ENCODE results near the gene HNRNPUL1.
A peak's percentile ranks its signal among the peaks of the same experiment; 100 is the strongest.

The HNRNPUL1 gene

DNA sequence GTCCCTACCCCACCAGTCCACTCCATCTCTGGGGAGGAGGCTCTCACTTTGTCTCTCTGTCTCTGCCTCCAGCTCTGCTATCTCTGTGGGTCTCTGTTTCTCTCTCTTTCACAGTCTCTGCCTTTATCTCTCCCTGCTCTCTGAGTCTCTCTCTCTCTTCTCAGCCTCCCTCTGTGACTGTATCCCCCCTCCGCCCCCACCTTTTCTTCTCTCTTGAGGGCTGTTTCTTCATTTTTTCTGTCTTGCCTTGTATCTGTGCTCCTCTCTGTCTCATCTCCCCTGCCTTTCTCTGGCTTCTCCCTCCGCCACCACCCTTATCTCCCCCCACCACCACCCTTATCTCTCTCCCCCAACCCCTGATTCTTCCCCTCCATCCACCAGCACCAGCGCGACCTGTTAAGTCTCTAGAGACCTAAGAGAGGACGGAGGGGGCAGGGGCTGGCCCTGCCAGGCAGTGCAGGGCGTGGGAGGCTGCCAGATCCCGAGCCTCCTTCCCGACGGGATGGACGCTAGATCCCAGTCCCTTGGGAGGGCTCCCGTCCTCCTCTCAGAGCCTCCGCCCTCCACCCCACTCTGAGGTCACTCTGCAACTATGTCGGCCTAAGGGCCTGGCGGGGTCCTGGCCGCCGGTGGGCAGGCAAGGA, 44.1 kb upstream of the HNRNPUL1 start:
- Histone ChIP-seq H3K27me3 (ENCODE audit: control insufficient read depth, insufficient read depth, low read length) (no peaks in the 10 kb centered on the region), H3K4me1 (peaks cover 6% of the 10 kb centered on the region), H3K36me3 (ENCODE audit: control insufficient read depth, insufficient read depth, low read length) (no peaks in the 10 kb centered on the region), H3K9me3 (ENCODE audit: control insufficient read depth, low read length) (no peaks in the 10 kb centered on the region), H2AFZ (peak overlapping the region; percentile 95), H3K4me2 (ENCODE audit: low read length) (peak overlapping the region; percentile 94), H3K4me3 (ENCODE audit: low read depth, low read length) (peak overlapping the region; percentile 58), H3K9ac (no peak overlapping the region), H3K79me2 (no peaks in the 10 kb centered on the region), H3K27ac (peak overlapping the region; percentile 71)
- TF ChIP-seq, protein P1, sequence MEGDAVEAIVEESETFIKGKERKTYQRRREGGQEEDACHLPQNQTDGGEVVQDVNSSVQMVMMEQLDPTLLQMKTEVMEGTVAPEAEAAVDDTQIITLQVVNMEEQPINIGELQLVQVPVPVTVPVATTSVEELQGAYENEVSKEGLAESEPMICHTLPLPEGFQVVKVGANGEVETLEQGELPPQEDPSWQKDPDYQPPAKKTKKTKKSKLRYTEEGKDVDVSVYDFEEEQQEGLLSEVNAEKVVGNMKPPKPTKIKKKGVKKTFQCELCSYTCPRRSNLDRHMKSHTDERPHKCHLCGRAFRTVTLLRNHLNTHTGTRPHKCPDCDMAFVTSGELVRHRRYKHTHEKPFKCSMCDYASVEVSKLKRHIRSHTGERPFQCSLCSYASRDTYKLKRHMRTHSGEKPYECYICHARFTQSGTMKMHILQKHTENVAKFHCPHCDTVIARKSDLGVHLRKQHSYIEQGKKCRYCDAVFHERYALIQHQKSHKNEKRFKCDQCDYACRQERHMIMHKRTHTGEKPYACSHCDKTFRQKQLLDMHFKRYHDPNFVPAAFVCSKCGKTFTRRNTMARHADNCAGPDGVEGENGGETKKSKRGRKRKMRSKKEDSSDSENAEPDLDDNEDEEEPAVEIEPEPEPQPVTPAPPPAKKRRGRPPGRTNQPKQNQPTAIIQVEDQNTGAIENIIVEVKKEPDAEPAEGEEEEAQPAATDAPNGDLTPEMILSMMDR (IDR thresholded peaks at IDR 0.05) = no peak

- Histone ChIP-seq H3K9me3 (ENCODE audit: control insufficient read depth, low read length) (no peaks in the 10 kb centered on the region), H3K27ac (no peak overlapping the region), H3K4me2 (ENCODE audit: low read length) (no peak overlapping the region), H2AFZ (no peak overlapping the region), H3K4me1 (peaks cover 6% of the 10 kb centered on the region), H3K27me3 (ENCODE audit: control insufficient read depth, insufficient read depth, low read length) (no peaks in the 10 kb centered on the region), H3K79me2 (no peaks in the 10 kb centered on the region), H3K4me3 (ENCODE audit: low read depth, low read length) (no peak overlapping the region), H3K36me3 (ENCODE audit: control insufficient read depth, insufficient read depth, low read length) (no peaks in the 10 kb centered on the region), H3K9ac (no peak overlapping the region)
- TF ChIP-seq, protein P1 (IDR thresholded peaks at IDR 0.05) = no peak
Measured at GRCh38 chr19:41220811-41221210, 43.4 kb upstream of the HNRNPUL1 start.

DNA sequence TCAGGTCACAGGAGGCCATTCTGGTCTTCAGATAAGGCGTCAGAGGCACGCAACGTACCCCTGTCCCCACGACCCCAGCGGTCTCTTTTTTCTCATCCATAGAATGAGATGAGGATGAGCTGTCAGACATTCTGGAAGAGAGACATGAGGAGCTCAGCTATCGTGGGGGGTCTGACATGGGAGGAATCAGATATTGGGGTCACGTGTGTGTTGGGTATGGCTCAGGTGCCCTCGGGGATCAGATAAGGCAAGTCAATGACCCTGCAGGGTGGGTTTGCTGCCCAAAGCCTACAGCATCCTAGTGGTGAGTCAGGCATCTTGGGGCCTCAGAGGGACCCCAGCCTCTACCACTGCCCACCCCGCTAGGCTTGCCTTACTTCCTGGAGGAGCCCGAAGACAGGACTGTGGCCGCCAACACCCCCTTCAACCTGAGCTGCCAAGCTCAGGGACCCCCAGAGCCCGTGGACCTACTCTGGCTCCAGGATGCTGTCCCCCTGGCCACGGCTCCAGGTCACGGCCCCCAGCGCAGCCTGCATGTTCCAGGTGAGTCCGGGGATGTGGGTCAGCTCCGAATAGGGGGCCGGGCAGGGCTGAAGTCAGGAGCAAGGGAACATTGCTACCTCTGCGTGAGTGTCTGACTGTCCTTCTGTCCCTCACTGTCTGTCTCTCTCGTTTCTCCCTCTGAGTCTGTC, 42.5 kb upstream of the HNRNPUL1 start:
- no peak overlapping the region for H2AFZ ChIP-seq
- H3K4me2 ChIP-seq (ENCODE audit: low read length) = no peak overlapping the region
- no peaks in the 10 kb centered on the region for H3K9me3 ChIP-seq (ENCODE audit: control insufficient read depth, low read length)
- H3K27me3 ChIP-seq (ENCODE audit: control insufficient read depth, insufficient read depth, low read length) = no peaks in the 10 kb centered on the region
- H3K9ac ChIP-seq = no peak overlapping the region
- H3K27ac ChIP-seq = no peak overlapping the region
- H3K4me1 ChIP-seq = peaks cover 8% of the 10 kb centered on the region
- H3K4me3 ChIP-seq (ENCODE audit: low read depth, low read length) = no peak overlapping the region
- H3K36me3 ChIP-seq (ENCODE audit: control insufficient read depth, insufficient read depth, low read length) = no peaks in the 10 kb centered on the region
- no peaks in the 10 kb centered on the region for H3K79me2 ChIP-seq
- TF ChIP-seq, protein P1 (IDR thresholded peaks at IDR 0.05) = no peak

DNA sequence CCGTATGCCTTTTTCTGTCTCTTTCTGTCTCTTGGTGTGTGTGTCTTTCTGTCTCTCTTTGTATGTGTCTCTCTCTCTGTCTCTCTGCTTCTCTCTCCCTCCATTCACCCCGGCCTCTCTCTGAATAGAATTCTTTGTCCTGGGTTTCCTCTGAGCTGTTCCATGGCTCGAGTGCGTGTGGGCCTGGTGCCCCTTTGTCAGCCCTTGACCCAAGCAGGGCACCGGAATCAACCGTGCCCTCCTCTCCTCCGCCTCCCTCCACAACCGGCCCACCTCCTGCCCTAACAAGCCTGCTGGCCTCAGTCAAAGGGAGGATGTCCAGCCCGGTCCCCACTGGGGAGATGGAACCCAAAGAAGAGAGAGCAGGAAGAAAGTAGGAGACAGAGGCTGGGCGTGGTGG, 41.9 kb upstream of the HNRNPUL1 start:
- H3K27ac ChIP-seq = no peak overlapping the region

More for the DNA sequence above, 41.9 kb upstream of the HNRNPUL1 start:
- no peaks in the 10 kb centered on the region for H3K9me3 ChIP-seq (ENCODE audit: control insufficient read depth, low read length)
- H3K27me3 ChIP-seq (ENCODE audit: control insufficient read depth, insufficient read depth, low read length) = no peaks in the 10 kb centered on the region
- peaks cover 10% of the 10 kb centered on the region for H3K4me1 ChIP-seq
- no peak overlapping the region for H2AFZ ChIP-seq
- TF ChIP-seq, protein P1 (IDR thresholded peaks at IDR 0.05) = no peak
- H3K4me2 ChIP-seq (ENCODE audit: low read length) = no peak overlapping the region
- no peak overlapping the region for H3K4me3 ChIP-seq (ENCODE audit: low read depth, low read length)
- no peak overlapping the region for H3K9ac ChIP-seq
- no peaks in the 10 kb centered on the region for H3K36me3 ChIP-seq (ENCODE audit: control insufficient read depth, insufficient read depth, low read length)
- H3K79me2 ChIP-seq = no peaks in the 10 kb centered on the region
